ENCODE measurements around the gene COMT. TPM values are rescaled to one million over a fixed set of nuclear protein-coding genes. Genes with fewer than 3 reads are reported as not detected.

COMT gene
- total and polyA plus RNA-seq, 10 donors = 63.5 to 216 (median 99.3) TPM

GRCh38 chr22:20002128-20002527, 60.6 kb downstream of the COMT start:
- TF ChIP-seq POLR2AphosphoS5 (IDR thresholded peaks at IDR 0.05) = no peak
- TF ChIP-seq CTCF (IDR thresholded peaks at IDR 0.05 in 8 of 11, conservative IDR thresholded peaks at IDR 0.05 in 3 of 11) = no peak
- no peak for TF ChIP-seq POLR2A (IDR thresholded peaks at IDR 0.05)
- Histone ChIP-seq H3K27ac (peak overlapping the region in 2 of 8 donors; percentile 3 to 78), H3K4me3 (no peak overlapping the region), H3K9me3 (peaks cover 5 to 27% (median 16%) of the 10 kb centered on the region in 8 donors), H3K4me1 (peaks cover 0 to 44% (median 16%) of the 10 kb centered on the region in 6 donors), H3K27me3 (replicated peaks in 1 of 7) (no peaks in the 10 kb centered on the region), H3K36me3 (no peaks in the 10 kb centered on the region)
- 84 to 93% (median 92%) methylated on average over 8 to 9 of the region's 9 CpGs for WGBS, 5 donors
- intact Hi-C loops (cut with DNase I; ENCODE audit: low total_unique reads) = no loop called here
- peak; percentile 38 for DNase-seq

- H3K36me3 ChIP-seq = no peaks in the 10 kb centered on the region
- H3K4me1 ChIP-seq = peaks cover 0 to 39% (median 14%) of the 10 kb centered on the region in 6 donors
- TF ChIP-seq POLR2A (IDR thresholded peaks at IDR 0.05) = no peak
- no peak for TF ChIP-seq CTCF (IDR thresholded peaks at IDR 0.05 in 8 of 11, conservative IDR thresholded peaks at IDR 0.05 in 3 of 11)
- TF ChIP-seq POLR2AphosphoS5 (IDR thresholded peaks at IDR 0.05) = no peak
- intact Hi-C loops (cut with DNase I; ENCODE audit: low total_unique reads) = no loop called here
- peak; percentile 1 for DNase-seq
- H3K4me3 ChIP-seq = no peak overlapping the region
- 82 to 92% (median 90%) methylated on average over 2 of the region's 2 CpGs for WGBS, 5 donors
- H3K9me3 ChIP-seq = peaks cover 5 to 27% (median 16%) of the 10 kb centered on the region in 8 donors
- H3K27me3 ChIP-seq (replicated peaks in 1 of 7) = no peaks in the 10 kb centered on the region
- peak overlapping the region in 1 of 8 donors; percentile 78 for H3K27ac ChIP-seq
Measured at GRCh38 chr22:20002636-20003035, 61.1 kb downstream of the COMT start.

GRCh38 chr22:20003304-20003703, 61.7 kb downstream of the COMT start:
- H3K27ac ChIP-seq = no peak overlapping the region
- H3K36me3 ChIP-seq = no peaks in the 10 kb centered on the region
- no peaks in the 10 kb centered on the region for H3K27me3 ChIP-seq (replicated peaks in 1 of 7)
- intact Hi-C loops (cut with DNase I; ENCODE audit: low total_unique reads) = no loop called here
- H3K4me3 ChIP-seq = no peak overlapping the region
- H3K9me3 ChIP-seq = peaks cover 5 to 27% (median 16%) of the 10 kb centered on the region in 8 donors
- TF ChIP-seq POLR2A (IDR thresholded peaks at IDR 0.05) (no peak), POLR2AphosphoS5 (IDR thresholded peaks at IDR 0.05) (no peak), CTCF (IDR thresholded peaks at IDR 0.05 in 8 of 11, conservative IDR thresholded peaks at IDR 0.05 in 3 of 11) (no peak)
- WGBS, 5 donors = 77 to 94% (median 94%) methylated on average over 1 of the region's 1 CpG
- no peak for DNase-seq
- peaks cover 0 to 33% (median 11%) of the 10 kb centered on the region in 6 donors for H3K4me1 ChIP-seq

GRCh38 chr22:20004464-20004863, 62.9 kb downstream of the COMT start:
- H3K4me1 ChIP-seq = peaks cover 0 to 33% (median 15%) of the 10 kb centered on the region in 6 donors
- DNase-seq = no peak
- TF ChIP-seq POLR2AphosphoS5 (IDR thresholded peaks at IDR 0.05) (no peak), POLR2A (IDR thresholded peaks at IDR 0.05) (no peak)
- WGBS, 5 donors = 90 to 95% (median 94%) methylated on average over 3 of the region's 3 CpGs
- peaks cover 5 to 27% (median 16%) of the 10 kb centered on the region in 8 donors for H3K9me3 ChIP-seq
- H3K36me3 ChIP-seq = no peaks in the 10 kb centered on the region
- H3K27me3 ChIP-seq (replicated peaks in 1 of 7) = no peaks in the 10 kb centered on the region
- intact Hi-C loops (cut with DNase I; ENCODE audit: low total_unique reads) = no loop called here
- no peak overlapping the region for H3K4me3 ChIP-seq
- no peak overlapping the region for H3K27ac ChIP-seq
